ENCODE measurements around the gene PBX1. TPM values are rescaled to one million over a fixed set of nuclear protein-coding genes. Genes with fewer than 3 reads are reported as not detected.

The PBX1 gene
- total and polyA plus RNA-seq, 2 of the 4 experiments (the other 2 are of a cell fraction): 13.9 to 17.9 TPM

DNA sequence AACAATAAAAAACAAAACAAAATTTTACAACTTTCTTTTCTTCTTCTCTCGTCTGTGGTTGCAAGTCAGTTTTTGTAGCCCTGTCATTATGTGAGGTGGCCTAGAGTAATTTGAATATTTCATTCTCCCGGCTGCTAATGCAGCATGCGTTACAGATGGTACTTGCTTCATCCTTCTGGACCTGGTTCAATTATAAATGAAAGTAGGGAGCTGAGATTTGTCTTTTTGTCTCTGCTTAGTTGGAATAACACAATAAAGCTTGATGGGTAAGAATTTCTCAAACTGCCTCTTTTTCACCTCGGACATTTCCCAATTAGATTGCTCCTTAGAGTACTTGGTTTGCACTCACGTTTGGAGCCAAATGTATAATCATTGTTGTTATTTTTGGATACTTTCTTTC lies 201.6 kb downstream of the PBX1 start:
- ATAC-seq (ENCODE audit: low read depth): no peak
- Histone ChIP-seq H2BK20ac (ENCODE audit: low read depth, low read length) (no peak overlapping the region), H3K9ac (ENCODE audit: low read depth, low read length) (no peak overlapping the region), H3K4ac (ENCODE audit: low read depth, low read length) (no peak overlapping the region), H4K20me1 (ENCODE audit: insufficient read depth, low read length) (no peaks in the 10 kb centered on the region), H2AK5ac (ENCODE audit: low read depth, low read length) (no peak overlapping the region), H4K5ac (ENCODE audit: low read depth, low read length) (no peak overlapping the region), H3K79me1 (ENCODE audit: low read depth in 1 of 2, low read length in 2 of 2) (peaks cover under 1 to 10% of the 10 kb centered on the region in 2 experiments), H3K4me2 (ENCODE audit: low read depth, low read length) (no peak overlapping the region), H2BK120ac (ENCODE audit: low read depth, low read length) (peak overlapping the region; percentile 14; the same call in 1 of the 2 replicates), H2BK15ac (ENCODE audit: low read depth, low read length) (no peak overlapping the region), H3K18ac (ENCODE audit: low read depth, low read length) (no peak overlapping the region), H3K23ac (ENCODE audit: low read depth, low read length) (no peak overlapping the region), H3K27me3 (ENCODE audit: control insufficient read depth, insufficient read depth, low read length) (no peaks in the 10 kb centered on the region), H3K4me3 (ENCODE audit: insufficient read depth, low read depth, low read length) (no peak overlapping the region), H3K9me3 (ENCODE audit: control insufficient read depth, insufficient read depth, low read length) (no peaks in the 10 kb centered on the region), H3K36me3 (ENCODE audit: control insufficient read depth, insufficient read depth, low read length) (no peaks in the 10 kb centered on the region), H3K14ac (replicated peaks; ENCODE audit: low read depth, low read length) (no peak overlapping the region), H3K4me1 (ENCODE audit: control insufficient read depth, insufficient read depth, low read length) (peaks cover 16% of the 10 kb centered on the region), H4K91ac (ENCODE audit: insufficient read depth, low read depth, low read length) (no peak overlapping the region), H2BK5ac (ENCODE audit: low read depth, low read length, poor library complexity, severe bottlenecking) (no peak overlapping the region), H3K9me1 (ENCODE audit: insufficient read depth, low read length) (peaks cover 6% of the 10 kb centered on the region; the same call in 1 of the 2 replicates), H2AFZ (replicated peaks; ENCODE audit: low read length, poor library complexity) (no peak overlapping the region), H3K56ac (ENCODE audit: extremely low read depth, insufficient read depth, low read length) (no peak overlapping the region), H4K8ac (ENCODE audit: low read depth in 2 of 2, low read length in 2 of 2) (no peak overlapping the region), H2AK9ac (replicated peaks; ENCODE audit: low read depth, low read length, poor library complexity) (no peak overlapping the region), H3K27ac (ENCODE audit: insufficient read depth, low read length) (no peak overlapping the region)
- no peak for TF ChIP-seq FOS (IDR thresholded peaks at IDR 0.05; ENCODE audit: low read depth, low read length)
- TF ChIP-seq, protein P1, sequence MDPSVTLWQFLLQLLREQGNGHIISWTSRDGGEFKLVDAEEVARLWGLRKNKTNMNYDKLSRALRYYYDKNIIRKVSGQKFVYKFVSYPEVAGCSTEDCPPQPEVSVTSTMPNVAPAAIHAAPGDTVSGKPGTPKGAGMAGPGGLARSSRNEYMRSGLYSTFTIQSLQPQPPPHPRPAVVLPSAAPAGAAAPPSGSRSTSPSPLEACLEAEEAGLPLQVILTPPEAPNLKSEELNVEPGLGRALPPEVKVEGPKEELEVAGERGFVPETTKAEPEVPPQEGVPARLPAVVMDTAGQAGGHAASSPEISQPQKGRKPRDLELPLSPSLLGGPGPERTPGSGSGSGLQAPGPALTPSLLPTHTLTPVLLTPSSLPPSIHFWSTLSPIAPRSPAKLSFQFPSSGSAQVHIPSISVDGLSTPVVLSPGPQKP (IDR thresholded peaks at IDR 0.05; ENCODE audit: borderline replicate concordance, low read depth, low read length): no peak
- TF ChIP-seq MAFK (IDR thresholded peaks at IDR 0.05; ENCODE audit: low read depth, low read length): no peak
- TF ChIP-seq CEBPB (IDR thresholded peaks at IDR 0.05; ENCODE audit: low read depth, low read length): no peak
- TF ChIP-seq, protein P2, sequence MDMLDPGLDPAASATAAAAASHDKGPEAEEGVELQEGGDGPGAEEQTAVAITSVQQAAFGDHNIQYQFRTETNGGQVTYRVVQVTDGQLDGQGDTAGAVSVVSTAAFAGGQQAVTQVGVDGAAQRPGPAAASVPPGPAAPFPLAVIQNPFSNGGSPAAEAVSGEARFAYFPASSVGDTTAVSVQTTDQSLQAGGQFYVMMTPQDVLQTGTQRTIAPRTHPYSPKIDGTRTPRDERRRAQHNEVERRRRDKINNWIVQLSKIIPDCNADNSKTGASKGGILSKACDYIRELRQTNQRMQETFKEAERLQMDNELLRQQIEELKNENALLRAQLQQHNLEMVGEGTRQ (IDR thresholded peaks at IDR 0.05; ENCODE audit: low read depth, low read length): no peak
- no peak for TF ChIP-seq RAD21 (IDR thresholded peaks at IDR 0.05; ENCODE audit: low read length)
- TF ChIP-seq CHD1 (IDR thresholded peaks at IDR 0.05; ENCODE audit: low read depth, low read length): no peak
- no peak for TF ChIP-seq MXI1 (IDR thresholded peaks at IDR 0.05; ENCODE audit: borderline replicate concordance, low read depth, low read length)
- TF ChIP-seq POLR2A (IDR thresholded peaks at IDR 0.05; ENCODE audit: low read depth, low read length): no peak
- TF ChIP-seq, protein P3, sequence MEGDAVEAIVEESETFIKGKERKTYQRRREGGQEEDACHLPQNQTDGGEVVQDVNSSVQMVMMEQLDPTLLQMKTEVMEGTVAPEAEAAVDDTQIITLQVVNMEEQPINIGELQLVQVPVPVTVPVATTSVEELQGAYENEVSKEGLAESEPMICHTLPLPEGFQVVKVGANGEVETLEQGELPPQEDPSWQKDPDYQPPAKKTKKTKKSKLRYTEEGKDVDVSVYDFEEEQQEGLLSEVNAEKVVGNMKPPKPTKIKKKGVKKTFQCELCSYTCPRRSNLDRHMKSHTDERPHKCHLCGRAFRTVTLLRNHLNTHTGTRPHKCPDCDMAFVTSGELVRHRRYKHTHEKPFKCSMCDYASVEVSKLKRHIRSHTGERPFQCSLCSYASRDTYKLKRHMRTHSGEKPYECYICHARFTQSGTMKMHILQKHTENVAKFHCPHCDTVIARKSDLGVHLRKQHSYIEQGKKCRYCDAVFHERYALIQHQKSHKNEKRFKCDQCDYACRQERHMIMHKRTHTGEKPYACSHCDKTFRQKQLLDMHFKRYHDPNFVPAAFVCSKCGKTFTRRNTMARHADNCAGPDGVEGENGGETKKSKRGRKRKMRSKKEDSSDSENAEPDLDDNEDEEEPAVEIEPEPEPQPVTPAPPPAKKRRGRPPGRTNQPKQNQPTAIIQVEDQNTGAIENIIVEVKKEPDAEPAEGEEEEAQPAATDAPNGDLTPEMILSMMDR (conservative IDR thresholded peaks at IDR 0.05; ENCODE audit: low read depth, low read length): no peak
- no peak for TF ChIP-seq BHLHE40 (IDR thresholded peaks at IDR 0.05; ENCODE audit: low read depth, low read length)
- TF ChIP-seq MAZ (IDR thresholded peaks at IDR 0.05; ENCODE audit: borderline replicate concordance, low read depth, low read length): no peak
- in situ Hi-C loops (cut with MboI; ENCODE audit: low sequenced_read_pairs): no loop called here
- no TSS peak for BruUV-seq (replicated peaks)
- no peak for DNase-seq
- dilution Hi-C loops (cut with HindIII; ENCODE audit: low sequenced_read_pairs, unreplicated experiment): no loop called here
- intact Hi-C loops (cut with micrococcal nuclease): no loop called here
- ChIA-PET POLR2A (ENCODE audit: unreplicated experiment) (no interaction called here), CTCF (no interaction called here)
- 100% methylated on average over 1 of the region's 5 CpGs for WGBS, 2 experiments (ENCODE audit: extremely low coverage in 2 of 2, insufficient read length in 1 of 2)
